ENCODE measurements around the gene NUDT8.
"Not testable (repeated sequence)": the region's sequence is repeated elsewhere in the genome, so short reads cannot be mapped to it uniquely, and the experiment has no call there.

Gene NUDT8

DNA sequence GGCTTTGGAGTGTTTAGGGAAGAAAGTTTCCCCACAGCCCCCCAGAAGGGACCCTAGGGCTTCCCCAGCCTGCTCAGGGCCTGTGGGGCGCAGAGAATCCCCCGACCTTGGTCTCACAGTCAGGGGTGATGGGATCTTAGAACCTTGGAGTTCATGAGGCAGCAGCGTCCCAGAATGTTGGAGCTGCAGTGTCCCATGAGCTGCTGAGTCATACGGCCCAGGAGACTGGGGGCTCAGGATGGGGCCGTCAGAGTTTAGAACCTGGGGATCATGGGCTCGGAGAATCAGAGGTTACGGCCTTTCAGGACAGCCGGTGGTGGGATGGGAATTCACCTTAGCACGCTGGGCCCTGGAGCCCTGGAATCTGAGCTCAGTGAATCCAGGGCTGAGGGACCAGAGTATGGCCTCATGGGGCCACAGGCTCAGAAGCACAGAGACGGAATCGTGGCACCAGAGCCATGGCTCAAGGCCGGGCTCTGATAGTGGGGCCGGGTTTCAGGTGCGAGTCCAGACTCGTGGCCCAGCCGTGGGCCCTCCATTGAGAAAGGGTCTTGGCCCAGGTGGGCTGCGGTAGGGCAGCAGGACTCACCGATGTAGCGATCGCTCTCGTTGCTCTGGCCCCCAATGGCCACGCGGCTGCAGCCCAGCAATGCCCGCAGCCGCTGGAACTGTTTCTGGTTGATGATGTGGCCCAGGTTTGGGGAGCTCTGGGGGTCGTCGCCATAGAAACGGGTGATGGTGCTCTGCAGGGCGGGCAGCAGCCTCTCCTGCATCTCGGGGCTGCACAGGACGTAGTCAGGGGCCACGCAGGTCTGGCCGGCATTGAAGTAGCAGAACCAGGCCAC is 35.2 kb upstream of the NUDT8 start:
- DNase-seq (ENCODE audit: low read depth): no peak
- no peak overlapping the region for H3K4me3 ChIP-seq (ENCODE audit: control insufficient read depth, low read depth, low read length)
- no peak for TF ChIP-seq CTCF (conservative IDR thresholded peaks at IDR 0.05; ENCODE audit: control insufficient read depth, insufficient read depth, low read depth, low read length)

DNA sequence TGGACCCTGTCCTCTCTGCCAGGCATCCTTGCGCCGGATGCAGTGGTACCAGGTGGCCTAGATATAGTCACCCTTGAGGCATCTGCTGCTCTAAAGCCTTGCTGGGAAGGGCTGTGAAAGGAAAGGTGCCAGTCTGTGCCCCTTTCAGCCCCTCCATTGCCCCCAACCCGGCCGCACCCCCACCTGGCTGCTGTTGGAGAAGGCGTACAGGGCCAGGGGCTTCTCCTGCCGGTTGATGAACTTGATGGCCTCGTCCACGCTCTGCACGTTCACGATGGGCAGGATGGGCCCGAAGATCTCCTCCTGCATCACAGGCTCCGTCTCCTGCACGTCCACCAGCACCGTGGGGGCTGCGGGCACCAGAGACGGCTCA is 34.5 kb upstream of the NUDT8 start:
- no peak overlapping the region for H3K4me3 ChIP-seq (ENCODE audit: control insufficient read depth, low read depth, low read length)
- no peak for TF ChIP-seq CTCF (conservative IDR thresholded peaks at IDR 0.05; ENCODE audit: control insufficient read depth, insufficient read depth, low read depth, low read length)
- no peak for DNase-seq (ENCODE audit: low read depth)

DNA sequence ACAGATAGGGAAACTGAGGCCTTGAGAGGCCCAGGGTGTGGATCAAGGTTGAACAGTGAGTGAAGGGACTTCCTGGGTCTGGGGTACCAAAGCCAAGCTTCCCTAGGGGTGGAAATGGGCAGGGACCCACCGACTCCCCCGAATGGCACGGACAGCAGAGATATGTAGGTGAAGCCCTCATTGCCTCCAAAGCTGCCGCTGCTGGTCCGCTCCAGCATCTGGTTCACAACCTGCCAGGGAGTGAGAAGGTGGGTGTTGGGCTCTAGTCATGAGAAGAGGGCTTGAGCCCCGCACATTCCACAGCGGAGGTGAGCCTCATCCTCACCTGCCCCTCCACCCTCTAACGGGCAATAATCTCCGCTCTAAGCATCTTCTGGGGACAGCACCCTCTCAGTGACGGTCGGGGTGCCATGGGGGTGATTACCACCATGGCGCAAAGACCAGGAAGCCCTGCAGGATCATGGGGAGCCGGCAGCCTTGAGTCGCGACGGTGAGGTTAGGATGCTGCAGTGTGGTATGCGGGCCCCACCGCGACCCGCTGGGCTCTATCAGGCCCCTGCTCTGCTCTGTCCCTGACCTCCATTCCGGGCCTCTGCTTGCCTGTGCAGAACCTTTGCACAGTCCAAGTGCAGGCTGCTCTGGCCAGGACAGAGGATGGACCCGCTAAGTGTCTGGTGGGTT is 33.9 kb upstream of the NUDT8 start:
- H3K4me3 ChIP-seq (ENCODE audit: control insufficient read depth, low read depth, low read length): no peak overlapping the region
- no peak for DNase-seq (ENCODE audit: low read depth)
- no peak for TF ChIP-seq CTCF (conservative IDR thresholded peaks at IDR 0.05; ENCODE audit: control insufficient read depth, insufficient read depth, low read depth, low read length)

DNA sequence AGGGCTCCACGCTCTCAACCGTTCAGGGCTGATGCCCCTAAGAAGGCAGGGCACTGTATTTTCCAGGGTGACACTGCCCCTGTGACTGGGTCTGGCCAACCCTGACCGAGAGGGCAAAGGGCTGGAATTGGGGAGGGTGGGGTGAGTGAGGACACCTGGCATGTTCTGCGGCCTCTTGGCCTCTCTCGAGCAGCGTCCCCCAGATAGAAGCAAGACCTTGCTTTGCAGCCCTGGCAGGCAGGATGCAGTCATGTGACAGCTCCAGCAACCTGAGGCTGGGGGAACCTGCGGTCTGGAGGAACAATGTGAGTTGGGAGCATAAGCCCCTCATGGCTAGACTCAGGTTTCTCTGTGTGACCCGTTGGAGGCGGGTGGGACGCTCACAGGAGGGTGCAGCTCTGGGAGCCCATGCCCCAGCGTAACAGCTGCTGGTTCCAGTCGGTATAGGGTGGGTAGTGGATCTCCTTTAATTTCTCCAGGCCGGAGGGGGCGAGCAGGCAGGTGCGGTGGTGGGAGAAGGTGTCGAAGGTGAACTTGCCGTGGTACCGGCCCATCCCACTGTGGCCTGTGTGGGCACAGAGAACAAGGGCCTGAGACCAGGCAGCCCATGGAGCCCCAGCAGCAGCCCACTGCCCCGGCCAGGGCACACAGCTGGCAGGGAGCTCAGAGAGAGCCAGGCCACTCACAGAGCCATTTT is 33.2 kb upstream of the NUDT8 start:
- DNase-seq (ENCODE audit: low read depth): no peak
- H3K4me3 ChIP-seq (ENCODE audit: control insufficient read depth, low read depth, low read length): no peak overlapping the region
- TF ChIP-seq CTCF (conservative IDR thresholded peaks at IDR 0.05; ENCODE audit: control insufficient read depth, insufficient read depth, low read depth, low read length): no peak

DNA sequence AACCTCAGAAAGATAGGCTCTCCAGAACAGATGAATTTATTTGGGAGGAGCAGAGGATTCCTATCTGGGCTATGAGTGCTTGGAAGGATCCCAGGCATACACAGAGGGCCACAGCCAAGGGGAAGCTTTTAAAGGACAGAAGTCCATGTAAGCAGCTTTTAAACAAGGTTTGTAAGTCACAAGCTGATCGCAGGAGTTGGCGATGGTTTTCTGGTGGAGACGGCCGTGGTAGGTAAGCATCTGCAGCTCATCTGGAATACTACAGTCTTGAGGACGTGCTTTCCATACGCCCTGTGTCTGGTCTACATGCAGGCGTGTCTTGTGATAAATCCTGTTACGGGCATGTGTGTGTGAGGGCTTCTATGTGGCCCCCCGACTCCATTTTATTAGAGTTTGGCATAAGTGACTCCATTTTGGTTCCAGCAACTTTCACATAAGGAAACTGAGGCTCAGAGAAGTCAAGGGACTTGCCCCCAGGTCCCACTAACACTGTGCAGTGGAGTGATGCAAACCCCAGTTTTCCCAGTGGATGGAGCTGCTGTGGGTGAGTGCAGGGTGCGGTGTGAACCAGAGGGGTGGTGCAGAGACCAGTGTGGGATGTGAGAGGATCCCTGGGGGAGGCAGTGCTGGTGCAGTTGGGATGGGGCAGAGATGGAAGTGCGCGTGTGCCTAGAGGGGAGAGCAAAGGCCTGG is 32.6 kb upstream of the NUDT8 start:
- no peak for DNase-seq (ENCODE audit: low read depth)
- no peak overlapping the region for H3K4me3 ChIP-seq (ENCODE audit: control insufficient read depth, low read depth, low read length)
- TF ChIP-seq CTCF (conservative IDR thresholded peaks at IDR 0.05; ENCODE audit: control insufficient read depth, insufficient read depth, low read depth, low read length): no peak

DNA sequence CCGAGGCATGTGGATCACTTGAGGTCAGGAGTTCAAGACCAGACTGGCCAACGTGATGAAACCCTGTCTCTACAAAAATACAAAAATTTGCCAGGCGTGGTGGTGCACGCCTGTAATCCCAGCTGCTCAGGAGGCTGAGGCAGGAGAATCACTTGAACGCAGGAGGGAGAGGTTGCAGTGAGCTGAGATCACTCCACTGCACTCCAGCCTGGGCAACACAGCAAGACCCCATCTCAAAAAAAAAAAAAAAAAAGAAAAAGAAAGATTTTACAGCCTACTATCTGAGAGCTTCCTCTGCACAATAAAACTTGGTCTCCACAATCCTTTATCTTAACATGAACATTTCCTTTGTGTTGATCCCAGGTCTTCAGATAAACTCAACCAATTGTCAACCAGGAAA is 31.0 kb upstream of the NUDT8 start:
- DNase-seq (ENCODE audit: low read depth); H3K4me3 ChIP-seq (ENCODE audit: control insufficient read depth, low read depth, low read length): not testable (repeated sequence)

DNA sequence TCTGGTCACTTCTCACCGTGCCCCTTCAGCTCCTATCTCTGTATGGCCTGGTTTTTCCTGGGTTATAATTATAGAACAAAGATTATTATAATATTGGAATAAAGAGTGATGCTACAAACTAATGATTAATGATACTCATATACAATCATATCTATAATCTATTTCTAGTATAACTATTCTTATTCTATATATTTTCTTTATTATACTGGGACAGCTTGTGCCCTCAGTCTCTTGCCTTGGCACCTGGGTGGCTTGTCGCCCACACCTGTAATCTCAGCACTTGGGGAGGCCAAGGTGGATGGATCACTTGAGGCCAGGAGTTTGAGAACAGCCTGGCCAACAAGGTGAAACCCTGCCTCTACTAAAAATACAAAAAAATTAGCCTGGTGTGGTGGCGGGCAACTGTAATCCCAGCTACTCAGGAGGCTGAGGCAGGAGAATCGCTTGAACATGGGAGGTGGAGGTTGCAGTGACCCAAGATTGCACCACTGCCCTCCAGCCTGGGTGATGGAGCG is 30.0 kb upstream of the NUDT8 start:
- not testable (repeated sequence) for DNase-seq (ENCODE audit: low read depth); H3K4me3 ChIP-seq (ENCODE audit: control insufficient read depth, low read depth, low read length)

Measured in fibroblast of mammary gland (primary cell).